Kidney (tissue), 14 donors: ENCODE data around the gene KMT2C. TPM values are rescaled to one million over a fixed set of nuclear protein-coding genes. Genes with fewer than 3 reads are reported as not detected.

Experiments used
- DNase-seq, 5 donors: peaks; one replicate each; pipeline ENCODE4 v3.0.0-alpha.2; 2013 to 2020
- FAIRE-seq: peaks from 2 replicates; lab custom pipeline; 2012; peaks lifted over from hg19 to GRCh38; lab: Jason Lieb, UNC
- H3K27ac ChIP-seq, 2 donors: one replicate each; pipeline ENCODE4 v1.7.0; 2013; ENCODE audit warnings: low read depth in 2 of 2, low read length in 2 of 2, inconsistent platforms in 1 of 2
- H3K27me3 ChIP-seq: one replicate; pipeline ENCODE4 v1.7.1; 2013; ENCODE audit warnings: low read length, inconsistent platforms; ENCODE audit not compliant: control insufficient read depth, insufficient read depth
- H3K36me3 ChIP-seq, 3 donors: one replicate each; pipeline versions ENCODE4 v1.7.0 to v1.7.1; 2013; ENCODE audit warnings: low read length in 3 of 3, control low read depth in 1 of 3, inconsistent platforms in 1 of 3; ENCODE audit not compliant: insufficient read depth in 3 of 3, control insufficient read depth in 2 of 3
- H3K4me1 ChIP-seq, 3 donors: one replicate each; pipeline versions ENCODE4 v1.7.0 to v1.7.1; 2013; ENCODE audit warnings: low read length in 3 of 3, inconsistent platforms in 1 of 3, low read depth in 1 of 3; ENCODE audit not compliant: control insufficient read depth in 2 of 3, insufficient read depth in 2 of 3
- H3K4me3 ChIP-seq, 3 donors: one replicate each; pipeline versions ENCODE4 v1.7.0 to v1.8.1; 2013; ENCODE audit warnings: low read length in 3 of 3, control low read depth in 1 of 3, inconsistent platforms in 1 of 3
- H3K9ac ChIP-seq, 3 donors: one replicate each; pipeline versions ENCODE4 v1.7.0 to v1.7.1; 2013; ENCODE audit warnings: low read length in 3 of 3, control low read depth in 1 of 3, inconsistent platforms in 1 of 3
- H3K9me3 ChIP-seq, 3 donors: one replicate each; pipeline versions ENCODE4 v1.7.0 to v1.7.1; 2013; ENCODE audit warnings: low read length in 3 of 3, control low read depth in 1 of 3, inconsistent platforms in 1 of 3; ENCODE audit not compliant: control insufficient read depth in 2 of 3, insufficient read depth in 1 of 3
- CTCF ChIP-seq: IDR thresholded peaks from 3 replicates; pipeline ENCODE4 v1.5.1; 2012; ENCODE audit warnings: mild to moderate bottlenecking, moderate library complexity, borderline replicate concordance; ENCODE audit not compliant: insufficient read depth; ENCODE audit errors: extremely low read depth
- intact Hi-C: fragments of 100-400 bp; cut with DNase I; formaldehyde crosslinking; loops from one replicate; pipeline ENCODE4 v1.11.1; 2022
- polyA plus RNA-seq: library from polyadenylated mRNA; stranded (reverse); fragments of 350-450 nt; fragmentation: Illumina TruSeq; extraction: RNeasy Lipid Tissue Mini Kit (QIAGEN cat#74804); gene quantifications from one replicate; pipeline ENCODE4 v1.2.3, GENCODE V29; 2014; ENCODE audit warnings: low read depth, low replicate concordance; ENCODE audit not compliant: insufficient read depth
- total RNA-seq: library from RNA; stranded (reverse); fragmentation: NEBNext Ultra II Directional; extraction: Animal tissue kit (Norgen Biotek cat#: 25700); gene quantifications from one replicate; pipeline ENCODE4 v1.2.1, GENCODE V29; 2021
- donor health status: control.
- donor health status: control.
- donor health status: control.
- donor health status: control.
- donor health status: control.
- donor health status: DM: yes; HTN: yes; CAD: no.
- donor health status: Normal renal cell carcinoma (clear cell type).

KMT2C gene
- total and polyA plus RNA-seq, 2 donors from 2014 or later, result 4.8 to 102 TPM

- FAIRE-seq, result no peak
- intact Hi-C loops, result no loop called here
- Histone ChIP-seq H3K27me3 (no peaks in the 10 kb centered on the region), H3K27ac (no peak overlapping the region), H3K9me3 (no peaks in the 10 kb centered on the region), H3K9ac (no peak overlapping the region), H3K4me1 (no peaks in the 10 kb centered on the region), H3K36me3 (peaks cover 16 to 40% (median 19%) of the 10 kb centered on the region in 3 donors), H3K4me3 (no peak overlapping the region)
- no peak for TF ChIP-seq CTCF
- DNase-seq, result no peak
Observed at GRCh38 chr7:152196391-152196790, 239.4 kb downstream of the KMT2C start.

DNA sequence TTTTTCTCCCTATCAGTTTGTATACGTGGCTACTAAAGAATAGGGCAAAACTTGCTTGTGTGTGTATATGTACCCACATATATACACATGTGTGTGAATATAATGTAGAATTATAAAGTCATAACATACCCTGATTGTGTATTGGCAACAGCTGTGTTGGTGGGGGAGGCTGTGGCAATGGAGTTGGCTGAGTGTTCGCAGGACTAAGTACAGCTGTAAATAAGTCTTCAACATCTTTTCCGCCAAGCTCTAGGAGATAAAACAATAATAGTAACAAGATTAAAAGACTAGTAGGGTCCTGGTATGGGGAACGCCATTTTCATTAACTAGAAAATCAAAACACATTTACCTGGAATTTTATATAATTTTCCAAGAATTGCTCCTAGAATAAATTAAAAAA is 241.9 kb downstream of the KMT2C start:
- Histone ChIP-seq H3K9me3 (no peaks in the 10 kb centered on the region), H3K9ac (no peak overlapping the region), H3K27me3 (no peaks in the 10 kb centered on the region), H3K4me3 (no peak overlapping the region), H3K36me3 (peaks cover 18 to 39% (median 29%) of the 10 kb centered on the region in 3 donors), H3K4me1 (no peaks in the 10 kb centered on the region), H3K27ac (no peak overlapping the region)
- intact Hi-C loops, result no loop called here
- DNase-seq (no peak), FAIRE-seq (no peak)
- no peak for TF ChIP-seq CTCF

- Histone ChIP-seq H3K4me3 (no peak overlapping the region), H3K9me3 (no peaks in the 10 kb centered on the region), H3K4me1 (no peaks in the 10 kb centered on the region), H3K36me3 (peaks cover 16 to 37% (median 29%) of the 10 kb centered on the region in 3 donors), H3K27me3 (no peaks in the 10 kb centered on the region), H3K27ac (no peak overlapping the region), H3K9ac (no peak overlapping the region)
- FAIRE-seq (no peak), DNase-seq (no peak)
- intact Hi-C loops, result no loop called here
- TF ChIP-seq CTCF, result no peak
Observed at GRCh38 chr7:152189061-152189460, 246.7 kb downstream of the KMT2C start.

DNA sequence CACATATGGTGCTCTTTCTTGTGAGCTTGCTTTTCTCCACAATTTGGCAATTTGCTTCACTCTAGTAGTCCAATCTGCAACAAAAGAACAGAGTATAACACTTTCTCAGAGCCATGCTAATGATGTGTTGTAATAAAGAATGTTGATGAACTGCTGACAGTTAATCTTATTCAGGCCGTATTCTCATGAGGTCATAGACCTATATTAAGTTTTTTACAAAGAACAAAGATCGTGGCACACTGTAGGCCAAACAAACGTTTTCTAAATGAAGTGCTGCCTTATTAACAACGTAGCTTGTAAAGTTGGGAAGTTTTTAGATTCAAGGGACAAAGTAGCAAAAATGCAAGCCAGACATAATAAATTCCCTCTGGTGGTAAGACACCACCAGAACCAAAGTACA is 250.2 kb downstream of the KMT2C start:
- Histone ChIP-seq H3K4me3 (no peak overlapping the region), H3K9ac (no peak overlapping the region), H3K4me1 (no peaks in the 10 kb centered on the region), H3K9me3 (no peaks in the 10 kb centered on the region), H3K27ac (no peak overlapping the region), H3K36me3 (peaks cover 9 to 32% (median 30%) of the 10 kb centered on the region in 3 donors), H3K27me3 (no peaks in the 10 kb centered on the region)
- DNase-seq (no peak), FAIRE-seq (no peak)
- intact Hi-C loops, result no loop called here
- TF ChIP-seq CTCF, result no peak
